SK-N-SH (cell line): Measurements from ENCODE around the gene CCNL1.

Source experiments
- CHD2 ChIP-seq: fragments of 150-350 bp; IDR thresholded peaks from 2 replicates; pipeline ENCODE4 v1.6.1; 2018; ENCODE audit warnings: low read length; ENCODE audit not compliant: partially characterized antibody
- CTCF ChIP-seq: fragments of 200-600 bp; sonication (generic); IDR thresholded peaks from 2 replicates; pipeline ENCODE4 v1.6.1; 2017; ENCODE audit warnings: antibody characterized with exemption, mild to moderate bottlenecking, moderate library complexity
- MAX ChIP-seq: IDR thresholded peaks from 2 replicates; pipeline ENCODE4 v1.4.0; 2012; ENCODE audit warnings: low read depth
- NRF1 ChIP-seq: IDR thresholded peaks from 2 replicates; pipeline ENCODE4 v1.6.1; 2012; ENCODE audit warnings: low read depth, mild to moderate bottlenecking, low read length
- POLR2AphosphoS5 ChIP-seq: IDR thresholded peaks from 2 replicates; pipeline ENCODE4 v1.6.1; 2012; ENCODE audit warnings: low read depth, low read length
- RAD21 ChIP-seq: IDR thresholded peaks from 2 replicates; pipeline ENCODE4 v1.6.1; 2012; ENCODE audit warnings: mild to moderate bottlenecking, low read length
- RCOR1 ChIP-seq: fragments of 150-350 bp; IDR thresholded peaks from 2 replicates; pipeline ENCODE4 v1.6.1; 2017; ENCODE audit warnings: antibody characterized with exemption, low read length
- TAF1 ChIP-seq: IDR thresholded peaks from 2 replicates; pipeline ENCODE4 v1.6.1; 2012; ENCODE audit warnings: low read depth, mild to moderate bottlenecking, low read length, moderate library complexity, borderline replicate concordance

DNA sequence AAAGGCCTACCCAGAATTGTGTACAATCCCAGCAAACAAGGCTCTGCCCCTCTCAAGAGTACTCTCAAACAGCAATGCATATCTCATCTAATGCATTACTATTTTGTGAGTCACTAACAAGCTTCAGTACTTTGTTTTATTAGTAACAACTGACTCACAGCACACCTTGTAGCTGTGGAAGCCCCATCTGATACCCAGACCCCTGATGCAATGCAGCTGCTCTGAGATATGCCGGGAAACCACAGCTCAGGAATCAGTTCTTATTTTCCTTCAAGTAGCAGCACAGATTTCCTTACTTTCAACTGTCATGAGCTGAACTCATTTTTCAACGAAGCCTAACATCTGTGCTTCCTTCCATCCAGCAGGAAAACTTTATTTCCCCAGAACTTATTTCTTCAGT lies 37.8 kb downstream of the CCNL1 start:
- TF ChIP-seq CTCF, result no peak
- peak; percentile 47; the same call in 1 of the 2 replicates for TF ChIP-seq MAX
- TF ChIP-seq TAF1, result peak; percentile 31; the same call in 1 of the 2 replicates
- no peak for TF ChIP-seq RAD21
- no peak for TF ChIP-seq CHD2
- TF ChIP-seq NRF1, result no peak
- peak; percentile 90 for TF ChIP-seq POLR2AphosphoS5
- TF ChIP-seq RCOR1, result no peak
